Smooth muscle cell (in vitro differentiated cells): ENCODE results near the gene CLDN5. TPM values are rescaled to one million over a fixed set of nuclear protein-coding genes. Genes with fewer than 3 reads are reported as not detected.

Source experiments
- DNase-seq: peaks from one replicate; lab custom pipeline; 2025; ENCODE audit not compliant: unreplicated experiment; lab: John Stamatoyannopoulos, UW
- H2AFZ ChIP-seq: fragments of 200-600 bp; sonication (generic); 2 replicates; pipeline ENCODE4 v1.6.0; 2016; ENCODE audit warnings: antibody characterized with exemption, low read depth, mild to moderate bottlenecking
- H3F3A ChIP-seq: fragments of 200-600 bp; sonication (generic); 2 replicates; pipeline ENCODE4 v1.6.0; 2017; ENCODE audit warnings: antibody characterized with exemption, low read depth
- H3K27ac ChIP-seq: fragments of 200-600 bp; sonication (generic); 2 replicates; pipeline ENCODE4 v1.5.1; 2016; ENCODE audit warnings: low read depth, mild to moderate bottlenecking
- H3K27me3 ChIP-seq: fragments of 200-600 bp; sonication (generic); 2 replicates; pipeline ENCODE4 v1.6.1; 2016; ENCODE audit warnings: low read depth, mild to moderate bottlenecking
- H3K36me3 ChIP-seq: fragments of 200-600 bp; sonication (generic); 2 replicates; pipeline ENCODE4 v1.5.1; 2016; ENCODE audit warnings: low read depth
- H3K4me1 ChIP-seq: fragments of 200-600 bp; sonication (generic); 2 replicates; pipeline ENCODE4 v1.5.1; 2016; ENCODE audit warnings: low read depth
- H3K4me2 ChIP-seq: fragments of 200-600 bp; sonication (generic); 2 replicates; pipeline ENCODE4 v1.6.0; 2016; ENCODE audit warnings: mild to moderate bottlenecking
- H3K4me3 ChIP-seq: fragments of 200-600 bp; sonication (generic); 2 replicates; pipeline ENCODE4 v1.5.1; 2016; ENCODE audit warnings: mild to moderate bottlenecking
- H3K79me2 ChIP-seq: fragments of 200-600 bp; sonication (generic); 2 replicates; pipeline ENCODE4 v1.6.0; 2016; ENCODE audit warnings: low read depth, mild to moderate bottlenecking
- H3K9ac ChIP-seq: fragments of 200-600 bp; sonication (generic); 2 replicates; pipeline ENCODE4 v1.6.0; 2016; ENCODE audit warnings: low read depth
- H3K9me3 ChIP-seq: fragments of 200-600 bp; sonication (generic); replicated peaks from 2 replicates; pipeline ENCODE4 v1.5.1; 2016; ENCODE audit warnings: low read depth
- H4K20me1 ChIP-seq: fragments of 200-600 bp; sonication (generic); 2 replicates; pipeline ENCODE4 v1.6.0; 2016; ENCODE audit warnings: low read depth
- CTCF ChIP-seq: fragments of 200-600 bp; sonication (generic); IDR thresholded peaks from 2 replicates; pipeline ENCODE4 v1.5.1; 2017; ENCODE audit warnings: borderline replicate concordance, mild to moderate bottlenecking, antibody characterized with exemption; ENCODE audit not compliant: insufficient read depth, poor library complexity, severe bottlenecking
- WGBS: methylation state at CpG from one replicate; pipeline ENCODE4 v1.1.7; 2016; ENCODE audit warnings: low lambda C conversion rate; 5-methylcytosine and 5-hydroxymethylcytosine counted together
- polyA plus RNA-seq: library from polyadenylated mRNA; unstranded; fragments of >200 nt; fragmentation: Nextera tagmentation; extraction: Ambion mirVana; gene quantifications from 2 replicates; pipeline ENCODE4 v1.2.1, GENCODE V29; 2016
- total RNA-seq: library from RNA; depleted of rRNA; stranded (reverse); fragments of >200 nt; gene quantifications from 2 replicates; pipeline ENCODE4 v1.2.3, GENCODE V29; 2014

Gene CLDN5
- total and polyA plus RNA-seq, 2 experiments from 2014 or later, result 0.11 TPM; not detected in 1

GRCh38 chr22:19513823-19514222 is 10.4 kb downstream of the CLDN5 start:
- no peaks in the 10 kb centered on the region for H3K27me3 ChIP-seq
- H3K9ac ChIP-seq, result no peak overlapping the region
- no peak overlapping the region for H3K4me2 ChIP-seq
- 51% methylated on average over 2 of the region's 2 CpGs for WGBS
- no peaks in the 10 kb centered on the region for H3K36me3 ChIP-seq
- no peaks in the 10 kb centered on the region for H4K20me1 ChIP-seq
- H2AFZ ChIP-seq, result no peak overlapping the region
- no peak for DNase-seq
- H3K4me3 ChIP-seq, result no peak overlapping the region
- no peaks in the 10 kb centered on the region for H3F3A ChIP-seq
- no peaks in the 10 kb centered on the region for H3K79me2 ChIP-seq
- TF ChIP-seq CTCF, result no peak
- H3K4me1 ChIP-seq, result no peaks in the 10 kb centered on the region
- no peaks in the 10 kb centered on the region for H3K9me3 ChIP-seq
- H3K27ac ChIP-seq, result no peak overlapping the region

GRCh38 chr22:19510919-19511341 is 13.3 kb downstream of the CLDN5 start:
- Histone ChIP-seq H3K79me2 (no peaks in the 10 kb centered on the region), H3F3A (no peaks in the 10 kb centered on the region), H4K20me1 (no peaks in the 10 kb centered on the region), H3K36me3 (no peaks in the 10 kb centered on the region), H2AFZ (no peak overlapping the region), H3K4me2 (no peak overlapping the region), H3K9ac (no peak overlapping the region), H3K9me3 (no peaks in the 10 kb centered on the region), H3K4me3 (no peak overlapping the region), H3K4me1 (no peaks in the 10 kb centered on the region), H3K27me3 (no peaks in the 10 kb centered on the region), H3K27ac (no peak overlapping the region)
- no peak for TF ChIP-seq CTCF
- WGBS, result 100% methylated on average over 2 of the region's 2 CpGs
- DNase-seq, result no peak

GRCh38 chr22:19509923-19510322 is 14.3 kb downstream of the CLDN5 start:
- H3K27me3 ChIP-seq, result no peaks in the 10 kb centered on the region
- no peak overlapping the region for H3K27ac ChIP-seq
- H3K4me1 ChIP-seq, result no peaks in the 10 kb centered on the region
- H3K36me3 ChIP-seq, result no peaks in the 10 kb centered on the region
- no peak overlapping the region for H2AFZ ChIP-seq
- H4K20me1 ChIP-seq, result no peaks in the 10 kb centered on the region
- no peak overlapping the region for H3K9ac ChIP-seq
- 96% methylated on average over 2 of the region's 2 CpGs for WGBS
- H3K4me3 ChIP-seq, result no peak overlapping the region
- TF ChIP-seq CTCF, result no peak
- H3K79me2 ChIP-seq, result no peaks in the 10 kb centered on the region
- H3K9me3 ChIP-seq, result no peaks in the 10 kb centered on the region
- no peaks in the 10 kb centered on the region for H3F3A ChIP-seq
- DNase-seq, result no peak
- H3K4me2 ChIP-seq, result no peak overlapping the region

GRCh38 chr22:19509191-19509590 is 15.0 kb downstream of the CLDN5 start:
- H3K9me3 ChIP-seq, result no peaks in the 10 kb centered on the region
- H3K4me2 ChIP-seq, result no peak overlapping the region
- H3K27ac ChIP-seq, result no peak overlapping the region
- no peak for TF ChIP-seq CTCF
- DNase-seq, result no peak
- no peaks in the 10 kb centered on the region for H3F3A ChIP-seq
- H3K79me2 ChIP-seq, result no peaks in the 10 kb centered on the region
- H3K36me3 ChIP-seq, result no peaks in the 10 kb centered on the region
- H3K4me3 ChIP-seq, result no peak overlapping the region
- H3K4me1 ChIP-seq, result no peaks in the 10 kb centered on the region
- 91% methylated on average over 3 of the region's 3 CpGs for WGBS
- no peaks in the 10 kb centered on the region for H3K27me3 ChIP-seq
- H2AFZ ChIP-seq, result no peak overlapping the region
- H4K20me1 ChIP-seq, result no peaks in the 10 kb centered on the region
- H3K9ac ChIP-seq, result no peak overlapping the region
